H9 (cell line): ENCODE measurements around the gene ANKS1B. TPM values are rescaled to one million over a fixed set of nuclear protein-coding genes. Genes with fewer than 3 reads are reported as not detected.
A peak's percentile ranks its signal among the peaks of the same experiment; 100 is the strongest.

ENCODE experiments used
- DNase-seq: peaks from one replicate; pipeline ENCODE4 v3.0.0-alpha.2; 2017
- H2AFZ ChIP-seq: one replicate; pipeline ENCODE4 v1.6.1; 2013; ENCODE audit warnings: mild to moderate bottlenecking, low read length, control low read depth, moderate library complexity
- H2AK5ac ChIP-seq: 2 replicates; pipeline ENCODE4 v1.6.1; 2013; ENCODE audit warnings: low read length, control low read depth, mixed read lengths; ENCODE audit not compliant: insufficient read length
- H2BK120ac ChIP-seq: one replicate; pipeline ENCODE4 v1.6.1; 2013; ENCODE audit warnings: low read depth, mild to moderate bottlenecking, low read length, control low read depth, inconsistent platforms; ENCODE audit not compliant: poor library complexity, severe bottlenecking
- H2BK12ac ChIP-seq: 2 replicates; pipeline ENCODE4 v1.6.1; 2013; ENCODE audit warnings: low read length, control low read depth, mixed read lengths, low read depth; ENCODE audit not compliant: insufficient read length
- H2BK15ac ChIP-seq: 2 replicates; pipeline ENCODE4 v1.6.1; 2013; ENCODE audit warnings: low read depth, low read length, control low read depth
- H2BK20ac ChIP-seq: one replicate; pipeline ENCODE4 v1.6.1; 2013; ENCODE audit warnings: low read depth, mild to moderate bottlenecking, low read length, control low read depth, inconsistent platforms; ENCODE audit not compliant: poor library complexity, severe bottlenecking
- H2BK5ac ChIP-seq: 2 replicates; pipeline ENCODE4 v1.6.1; 2013; ENCODE audit warnings: low read length, control low read depth, mixed read lengths; ENCODE audit not compliant: insufficient read length
- H3K14ac ChIP-seq: 2 replicates; pipeline ENCODE4 v1.6.1; 2013; ENCODE audit warnings: low read length, control low read depth; ENCODE audit not compliant: insufficient read depth
- H3K18ac ChIP-seq: 2 replicates; pipeline ENCODE4 v1.6.1; 2013; ENCODE audit warnings: low read depth, mild to moderate bottlenecking, mixed read lengths, low read length, control low read depth; ENCODE audit not compliant: insufficient read length
- H3K23ac ChIP-seq: 2 replicates; pipeline ENCODE4 v1.6.1; 2013; ENCODE audit warnings: low read length, control low read depth, mixed read lengths, low read depth; ENCODE audit not compliant: insufficient read length
- H3K23me2 ChIP-seq: 2 replicates; pipeline ENCODE4 v1.6.1; 2013; ENCODE audit warnings: low read depth, mild to moderate bottlenecking, mixed read lengths, low read length, control low read depth; ENCODE audit not compliant: insufficient read length, poor library complexity, severe bottlenecking
- H3K27ac ChIP-seq: 2 replicates; pipeline ENCODE4 v1.5.1; 2013; ENCODE audit warnings: low read length, control low read depth, mixed read lengths, low read depth; ENCODE audit not compliant: insufficient read length
- H3K27me3 ChIP-seq: 2 replicates; pipeline ENCODE4 v1.6.1; 2013; ENCODE audit warnings: low read length, control low read depth, inconsistent platforms; ENCODE audit not compliant: insufficient read depth
- H3K4ac ChIP-seq: 2 replicates; pipeline ENCODE4 v1.6.1; 2013; ENCODE audit warnings: low read depth, mild to moderate bottlenecking, control low read depth, inconsistent platforms, low read length, moderate library complexity
- H3K4me1 ChIP-seq: 2 replicates; pipeline ENCODE4 v1.6.1; 2013; ENCODE audit warnings: low read length, control low read depth, inconsistent platforms; ENCODE audit not compliant: insufficient read depth
- H3K4me2 ChIP-seq: 2 replicates; pipeline ENCODE4 v1.6.1; 2013; ENCODE audit warnings: low read length, control low read depth, mixed read lengths; ENCODE audit not compliant: insufficient read length, insufficient read depth
- H3K56ac ChIP-seq: 2 replicates; pipeline ENCODE4 v1.6.1; 2013; ENCODE audit warnings: low read depth, mild to moderate bottlenecking, mixed read lengths, low read length, control low read depth; ENCODE audit not compliant: insufficient read length
- H3K79me1 ChIP-seq: 2 replicates; pipeline ENCODE4 v1.6.1; 2013; ENCODE audit warnings: low read depth, mild to moderate bottlenecking, moderate library complexity, low read length, control low read depth, inconsistent platforms; ENCODE audit not compliant: insufficient read depth, poor library complexity, severe bottlenecking
- H3K79me2 ChIP-seq: 2 replicates; pipeline ENCODE4 v1.6.1; 2013; ENCODE audit warnings: low read length, control low read depth, inconsistent platforms; ENCODE audit not compliant: insufficient read depth
- H3K9ac ChIP-seq: 2 replicates; pipeline ENCODE4 v1.6.1; 2013; ENCODE audit warnings: low read length, control low read depth, mixed read lengths; ENCODE audit not compliant: insufficient read length; ENCODE audit errors: extremely low read depth
- H3K9me3 ChIP-seq: one replicate; pipeline ENCODE4 v1.6.1; 2013; ENCODE audit warnings: low read depth, low read length, inconsistent platforms; ENCODE audit not compliant: control insufficient read depth
- H3T11ph ChIP-seq: one replicate; pipeline ENCODE4 v1.6.1; 2013; ENCODE audit warnings: mild to moderate bottlenecking, low read length, control low read depth, inconsistent platforms
- H4K20me1 ChIP-seq: one replicate; pipeline ENCODE4 v1.6.1; 2013; ENCODE audit not compliant: control insufficient read depth, insufficient read length, insufficient read depth
- H4K5ac ChIP-seq: 2 replicates; pipeline ENCODE4 v1.6.1; 2013; ENCODE audit warnings: low read depth, mild to moderate bottlenecking, mixed read lengths, low read length, control low read depth; ENCODE audit not compliant: insufficient read length
- H4K8ac ChIP-seq: replicated peaks from 2 replicates; pipeline ENCODE4 v1.6.1; 2013; ENCODE audit warnings: low read length, control low read depth, mixed read lengths, low read depth; ENCODE audit not compliant: insufficient read length
- H4K91ac ChIP-seq: 2 replicates; pipeline ENCODE4 v1.6.1; 2013; ENCODE audit warnings: low read depth, mild to moderate bottlenecking, moderate library complexity, mixed read lengths, low read length, control low read depth; ENCODE audit not compliant: insufficient read length
- H3K27ac Mint-ChIP-seq, 3 experiments: 2 replicates in 2 of 3; 3 replicates in 1 of 3; pipeline ENCODE4 v1.8.0; 2020 to 2021; ENCODE audit warnings: mixed read lengths in 3 of 3, mild to moderate bottlenecking in 1 of 3, moderate library complexity in 1 of 3
- H3K27me3 Mint-ChIP-seq: 2 replicates; pipeline ENCODE4 v1.8.0; 2021; ENCODE audit warnings: low read depth, mild to moderate bottlenecking, moderate library complexity, mixed read lengths
- H3K36me3 Mint-ChIP-seq, 3 experiments: 2 replicates in 2 of 3; 3 replicates in 1 of 3; pipeline ENCODE4 v1.8.0; 2020 to 2021; ENCODE audit warnings: low read depth in 3 of 3, mixed read lengths in 3 of 3; ENCODE audit not compliant: insufficient read depth in 1 of 3
- H3K4me1 Mint-ChIP-seq, 2 experiments: 2 replicates each; pipeline ENCODE4 v1.8.0; 2020; ENCODE audit warnings: mixed read lengths in 2 of 2
- H3K4me3 Mint-ChIP-seq, 2 experiments: 2 replicates in 1 of 2; 3 replicates in 1 of 2; pipeline ENCODE4 v1.8.0; 2020 to 2021; ENCODE audit warnings: mild to moderate bottlenecking in 2 of 2, mixed read lengths in 2 of 2, moderate library complexity in 1 of 2
- H3K9me3 Mint-ChIP-seq, 2 experiments: 2 replicates in 1 of 2; 3 replicates in 1 of 2; pipeline ENCODE4 v1.8.0; 2020; ENCODE audit warnings: mild to moderate bottlenecking in 2 of 2, mixed read lengths in 2 of 2, moderate library complexity in 1 of 2
- WGBS: extraction: QIAGEN DNeasy Blood & Tissue Kit; methylation state at CpG from one replicate; pipeline ENCODE4 v1.1.7; 2013; ENCODE audit warnings: missing lambda C conversion rate, low lambda C conversion rate, mixed read lengths; ENCODE audit not compliant: insufficient read length; ENCODE audit errors: extremely low coverage; 5-methylcytosine and 5-hydroxymethylcytosine counted together
- total RNA-seq: library from RNA; stranded (reverse); gene quantifications from 2 replicates; pipeline ENCODE4 v1.2.1, GENCODE V29; 2021
- TF ChIP-seq, protein P1 (sequence below): fragments of 200-600 bp; sonication (generic); conservative IDR thresholded peaks from 3 replicates; pipeline ENCODE4 v1.8.0; 2021; ENCODE audit warnings: antibody characterized with exemption, mild to moderate bottlenecking

Gene ANKS1B
- total RNA-seq, 1 experiment from 2014 or later: 4.1 TPM

DNA sequence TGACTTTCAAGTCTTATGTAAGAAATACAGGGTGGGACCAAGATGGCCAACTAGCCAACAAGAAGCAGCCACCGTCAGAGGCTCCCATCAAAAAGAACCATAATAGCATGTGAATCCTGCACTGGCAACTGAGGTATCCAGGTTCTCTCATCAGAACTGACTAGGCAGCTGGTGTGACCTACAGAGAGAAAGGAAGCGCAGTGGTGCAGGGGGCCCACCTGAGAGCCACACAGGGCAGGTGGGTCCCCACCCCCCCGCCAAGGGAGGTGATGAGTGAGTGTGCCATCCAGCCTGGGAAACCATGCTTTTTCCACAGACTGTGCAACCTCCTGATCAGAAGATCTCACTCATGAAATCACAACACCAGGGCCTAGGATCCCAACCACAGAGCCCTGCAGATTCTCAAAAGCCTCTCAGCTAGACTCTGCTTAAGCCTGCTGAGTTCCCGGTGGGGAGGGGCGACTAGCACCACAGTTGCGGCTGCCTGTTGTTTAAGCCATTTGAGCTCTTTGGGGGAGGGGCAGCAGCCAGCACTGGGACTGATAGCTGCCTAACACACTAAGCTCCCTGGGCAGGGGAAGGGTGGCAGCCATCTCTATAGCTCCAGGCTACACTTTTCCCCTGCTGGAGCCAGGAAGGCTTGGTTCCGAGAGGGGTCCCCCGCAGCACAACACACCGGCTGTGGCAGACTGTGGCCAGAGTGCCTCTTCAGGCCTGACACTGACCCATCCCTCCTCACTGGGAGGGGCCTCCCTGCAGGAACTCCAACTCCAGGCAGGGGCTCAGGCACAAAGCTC lies 261.8 kb downstream of the ANKS1B start:
- H2BK12ac ChIP-seq: no peak overlapping the region
- no peak overlapping the region for H2BK15ac ChIP-seq
- no CpG with 5 or more reads among the region's 9 CpGs for WGBS
- no peak overlapping the region; a peak in 1 of 5 replicates for H3K4me3 Mint-ChIP-seq
- no peaks in the 10 kb centered on the region for H3K27me3 Mint-ChIP-seq
- H3K23me2 ChIP-seq: no peaks in the 10 kb centered on the region
- no peak overlapping the region for H2BK20ac ChIP-seq
- H3K18ac ChIP-seq: no peak overlapping the region
- H2BK120ac ChIP-seq: no peak overlapping the region
- H2BK5ac ChIP-seq: no peak overlapping the region
- no peak overlapping the region for H3T11ph ChIP-seq
- no peak overlapping the region for H3K9ac ChIP-seq
- no peaks in the 10 kb centered on the region for H3K79me1 ChIP-seq
- no peak overlapping the region for H4K5ac ChIP-seq
- H4K91ac ChIP-seq: no peak overlapping the region
- no peaks in the 10 kb centered on the region for H4K20me1 ChIP-seq
- no peak overlapping the region for H2AFZ ChIP-seq
- H3K4me2 ChIP-seq: no peak overlapping the region
- peaks cover 10 to 14% of the 10 kb centered on the region in 2 experiments for H3K4me1 Mint-ChIP-seq
- H3K27ac ChIP-seq: no peak overlapping the region
- no peak overlapping the region for H3K4ac ChIP-seq
- no peak overlapping the region for H4K8ac ChIP-seq
- peaks cover 0 to 9% (median under 1%) of the 10 kb centered on the region in 3 experiments; a peak in 3 of 7 replicates for H3K36me3 Mint-ChIP-seq
- no peak overlapping the region for H3K56ac ChIP-seq
- H3K79me2 ChIP-seq: no peaks in the 10 kb centered on the region
- no peak overlapping the region for H2AK5ac ChIP-seq
- TF ChIP-seq, protein P1, sequence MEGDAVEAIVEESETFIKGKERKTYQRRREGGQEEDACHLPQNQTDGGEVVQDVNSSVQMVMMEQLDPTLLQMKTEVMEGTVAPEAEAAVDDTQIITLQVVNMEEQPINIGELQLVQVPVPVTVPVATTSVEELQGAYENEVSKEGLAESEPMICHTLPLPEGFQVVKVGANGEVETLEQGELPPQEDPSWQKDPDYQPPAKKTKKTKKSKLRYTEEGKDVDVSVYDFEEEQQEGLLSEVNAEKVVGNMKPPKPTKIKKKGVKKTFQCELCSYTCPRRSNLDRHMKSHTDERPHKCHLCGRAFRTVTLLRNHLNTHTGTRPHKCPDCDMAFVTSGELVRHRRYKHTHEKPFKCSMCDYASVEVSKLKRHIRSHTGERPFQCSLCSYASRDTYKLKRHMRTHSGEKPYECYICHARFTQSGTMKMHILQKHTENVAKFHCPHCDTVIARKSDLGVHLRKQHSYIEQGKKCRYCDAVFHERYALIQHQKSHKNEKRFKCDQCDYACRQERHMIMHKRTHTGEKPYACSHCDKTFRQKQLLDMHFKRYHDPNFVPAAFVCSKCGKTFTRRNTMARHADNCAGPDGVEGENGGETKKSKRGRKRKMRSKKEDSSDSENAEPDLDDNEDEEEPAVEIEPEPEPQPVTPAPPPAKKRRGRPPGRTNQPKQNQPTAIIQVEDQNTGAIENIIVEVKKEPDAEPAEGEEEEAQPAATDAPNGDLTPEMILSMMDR: no peak
- H3K23ac ChIP-seq: no peak overlapping the region
- H3K9me3 ChIP-seq: no peaks in the 10 kb centered on the region
- H3K27me3 ChIP-seq: no peaks in the 10 kb centered on the region
- H3K9me3 Mint-ChIP-seq: peaks cover 0 to 8% of the 10 kb centered on the region in 2 experiments; a peak in 4 of 5 replicates
- H3K27ac Mint-ChIP-seq: no peak overlapping the region
- peak; percentile 79 for DNase-seq
- peaks cover 3% of the 10 kb centered on the region; the same call in 1 of the 2 replicates for H3K4me1 ChIP-seq
- H3K14ac ChIP-seq: peak overlapping the region; percentile 3; the same call in 1 of the 2 replicates
